ENCODE measurements around the gene KHDRBS1. TPM values are rescaled to one million over a fixed set of nuclear protein-coding genes. Genes with fewer than 3 reads are reported as not detected.

The KHDRBS1 gene
- total and polyA plus RNA-seq, 4 donors = 14.6 to 37.6 (median 24.5) TPM

GRCh38 chr1:32005522-32005921 lies 8.1 kb upstream of the KHDRBS1 start:
- 84% methylated on average over 3 of the region's 3 CpGs for WGBS
- H3K4me1 ChIP-seq (ENCODE audit: control insufficient read depth in 4 of 4, insufficient read depth in 4 of 4, low read length in 3 of 4) = no peaks in the 10 kb centered on the region
- no peak overlapping the region for H3K27ac ChIP-seq (ENCODE audit: low read depth in 1 of 2, low read length in 2 of 2)
- H3K9me3 ChIP-seq (ENCODE audit: control insufficient read depth in 4 of 4, low read length in 3 of 4) = no peaks in the 10 kb centered on the region
- DNase-seq (ENCODE audit: low spot score) = no peak
- H3K4me3 ChIP-seq (ENCODE audit: low read depth in 1 of 3, low read length in 3 of 3) = no peak overlapping the region
- H3K9ac ChIP-seq (ENCODE audit: low read depth in 1 of 2, low read length in 2 of 2) = no peak overlapping the region
- no peak for TF ChIP-seq FOXA2 (IDR thresholded peaks at IDR 0.05)
- no peak for TF ChIP-seq NR2F2 (IDR thresholded peaks at IDR 0.05)
- no peak for TF ChIP-seq RAD21 (IDR thresholded peaks at IDR 0.05)
- no peak for TF ChIP-seq SP1 (IDR thresholded peaks at IDR 0.05)
- no peak for TF ChIP-seq CTCF (IDR thresholded peaks at IDR 0.05; ENCODE audit: low read depth, low read length, missing input control)
- no peak for TF ChIP-seq GABPA (IDR thresholded peaks at IDR 0.05 in 1 of 2, conservative IDR thresholded peaks at IDR 0.05 in 1 of 2)
- no peak for TF ChIP-seq FOXA1 (IDR thresholded peaks at IDR 0.05)
- no peak for TF ChIP-seq HNF4G (IDR thresholded peaks at IDR 0.05)
- no peak for TF ChIP-seq MAX (IDR thresholded peaks at IDR 0.05)
- no peak for TF ChIP-seq TAF1 (conservative IDR thresholded peaks at IDR 0.05)
- no peak for TF ChIP-seq HNF4A (conservative IDR thresholded peaks at IDR 0.05)
- no peak for TF ChIP-seq ATF3 (IDR thresholded peaks at IDR 0.05)
- TF ChIP-seq EGR1 (IDR thresholded peaks at IDR 0.05; ENCODE audit: low read depth in 2 of 2) = no peak
- no peak for TF ChIP-seq ZBTB33 (IDR thresholded peaks at IDR 0.05)
- TF ChIP-seq JUND (IDR thresholded peaks at IDR 0.05) = no peak
- no peak for TF ChIP-seq REST (IDR thresholded peaks at IDR 0.05)
- no peaks in the 10 kb centered on the region for H3K36me3 ChIP-seq (ENCODE audit: control insufficient read depth in 4 of 4, insufficient read depth in 3 of 4, low read depth in 1 of 4, low read length in 3 of 4)
- H3K27me3 ChIP-seq (ENCODE audit: control insufficient read depth in 4 of 4, insufficient read depth in 4 of 4, low read length in 3 of 4) = no peaks in the 10 kb centered on the region

GRCh38 chr1:32007591-32007940 lies 6.1 kb upstream of the KHDRBS1 start:
- Histone ChIP-seq H3K4me3 (ENCODE audit: low read depth in 1 of 3, low read length in 3 of 3) (no peak overlapping the region), H3K36me3 (ENCODE audit: control insufficient read depth in 4 of 4, insufficient read depth in 3 of 4, low read depth in 1 of 4, low read length in 3 of 4) (no peaks in the 10 kb centered on the region), H3K27me3 (ENCODE audit: control insufficient read depth in 4 of 4, insufficient read depth in 4 of 4, low read length in 3 of 4) (no peaks in the 10 kb centered on the region), H3K27ac (ENCODE audit: low read depth in 1 of 2, low read length in 2 of 2) (no peak overlapping the region), H3K9ac (ENCODE audit: low read depth in 1 of 2, low read length in 2 of 2) (no peak overlapping the region), H3K4me1 (ENCODE audit: control insufficient read depth in 4 of 4, insufficient read depth in 4 of 4, low read length in 3 of 4) (no peaks in the 10 kb centered on the region), H3K9me3 (ENCODE audit: control insufficient read depth in 4 of 4, low read length in 3 of 4) (no peaks in the 10 kb centered on the region)
- TF ChIP-seq EGR1 (IDR thresholded peaks at IDR 0.05; ENCODE audit: low read depth in 2 of 2) (no peak), TAF1 (conservative IDR thresholded peaks at IDR 0.05) (no peak), YY1 (IDR thresholded peaks at IDR 0.05) (no peak), JUND (IDR thresholded peaks at IDR 0.05) (no peak), SP1 (IDR thresholded peaks at IDR 0.05) (no peak), GABPA (IDR thresholded peaks at IDR 0.05 in 1 of 2, conservative IDR thresholded peaks at IDR 0.05 in 1 of 2) (no peak), HNF4A (conservative IDR thresholded peaks at IDR 0.05) (no peak), HNF4G (IDR thresholded peaks at IDR 0.05) (no peak), RAD21 (IDR thresholded peaks at IDR 0.05) (no peak), CTCF (IDR thresholded peaks at IDR 0.05; ENCODE audit: low read depth, low read length, missing input control) (no peak), FOXA2 (IDR thresholded peaks at IDR 0.05) (no peak), ATF3 (IDR thresholded peaks at IDR 0.05) (no peak), RXRA (IDR thresholded peaks at IDR 0.05) (no peak), FOXA1 (IDR thresholded peaks at IDR 0.05) (no peak), NR2F2 (IDR thresholded peaks at IDR 0.05) (no peak), MAX (IDR thresholded peaks at IDR 0.05) (no peak)
- DNase-seq (ENCODE audit: low spot score) = no peak
- 100% methylated on average over 1 of the region's 1 CpG for WGBS

Data from liver (tissue), 9 donors.